ENCODE measurements around the gene D2HGDH.

D2HGDH gene

DNA sequence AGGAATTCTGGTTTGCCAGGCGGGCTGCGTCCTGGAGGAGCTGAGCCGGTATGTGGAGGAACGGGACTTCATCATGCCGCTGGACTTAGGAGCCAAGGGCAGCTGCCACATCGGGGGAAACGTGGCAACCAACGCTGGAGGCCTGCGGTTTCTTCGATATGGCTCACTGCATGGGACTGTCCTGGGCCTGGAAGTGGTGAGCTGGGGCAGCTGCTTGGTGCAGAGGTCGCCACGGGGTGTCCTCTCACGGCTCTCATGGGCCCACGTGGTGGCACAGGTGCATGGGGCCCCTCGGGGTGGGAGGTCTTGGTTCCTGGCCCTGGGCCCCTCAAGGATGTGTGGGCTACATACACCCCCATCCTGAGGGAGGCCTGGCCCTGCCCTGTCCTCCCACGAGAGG, 9.2 kb downstream of the D2HGDH start:
- Histone ChIP-seq H3K27ac (ENCODE audit: low read depth, low read length) (no peak overlapping the region), H3K36me3 (ENCODE audit: control insufficient read depth, insufficient read depth, low read length) (peaks cover 18% of the 10 kb centered on the region), H3K27me3 (ENCODE audit: control insufficient read depth, insufficient read depth, low read length) (no peaks in the 10 kb centered on the region), H3K9ac (ENCODE audit: low read length) (no peak overlapping the region), H3K4me3 (ENCODE audit: low read length) (no peak overlapping the region), H3K4me1 (ENCODE audit: control insufficient read depth, insufficient read depth, low read length) (no peaks in the 10 kb centered on the region)

DNA sequence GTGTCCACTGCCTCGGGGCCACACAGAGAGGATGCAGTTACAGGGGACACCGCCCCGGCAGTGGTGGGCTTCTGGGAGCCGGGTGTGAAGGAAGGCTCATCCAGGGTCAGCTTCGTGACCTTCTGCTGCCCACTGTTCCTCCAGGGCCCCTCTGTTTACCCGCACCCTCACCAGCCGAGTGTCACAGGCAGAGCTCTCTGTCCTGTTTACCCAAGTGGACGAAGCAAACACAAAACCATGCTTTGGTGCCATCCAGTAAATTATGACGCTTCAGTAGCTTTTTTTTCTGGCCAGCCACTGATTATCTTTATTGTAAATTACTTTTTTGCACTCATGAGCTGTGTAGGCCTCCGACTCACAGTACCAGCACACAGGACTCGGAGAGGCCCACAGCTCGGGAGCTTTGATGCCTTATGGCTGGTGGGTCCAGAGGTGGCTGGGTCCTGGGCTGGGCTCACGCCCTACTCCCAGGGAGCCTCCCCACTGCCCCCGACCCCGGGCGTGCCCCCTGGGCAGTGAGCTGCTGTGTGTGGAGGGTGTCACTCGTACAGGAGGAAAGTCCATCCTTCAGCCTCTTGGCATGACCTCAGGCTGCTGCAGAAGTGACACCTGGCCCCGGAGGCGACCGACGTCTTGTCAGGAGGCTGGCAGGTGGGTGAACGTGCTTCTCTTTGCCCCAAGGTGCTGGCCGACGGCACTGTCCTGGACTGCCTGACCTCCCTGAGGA, 9.8 kb downstream of the D2HGDH start:
- H3K27ac ChIP-seq (ENCODE audit: low read depth, low read length), result no peak overlapping the region
- no peak overlapping the region for H3K9ac ChIP-seq (ENCODE audit: low read length)
- no peaks in the 10 kb centered on the region for H3K27me3 ChIP-seq (ENCODE audit: control insufficient read depth, insufficient read depth, low read length)
- no peaks in the 10 kb centered on the region for H3K4me1 ChIP-seq (ENCODE audit: control insufficient read depth, insufficient read depth, low read length)
- peaks cover 19% of the 10 kb centered on the region for H3K36me3 ChIP-seq (ENCODE audit: control insufficient read depth, insufficient read depth, low read length)
- H3K4me3 ChIP-seq (ENCODE audit: low read length), result no peak overlapping the region

DNA sequence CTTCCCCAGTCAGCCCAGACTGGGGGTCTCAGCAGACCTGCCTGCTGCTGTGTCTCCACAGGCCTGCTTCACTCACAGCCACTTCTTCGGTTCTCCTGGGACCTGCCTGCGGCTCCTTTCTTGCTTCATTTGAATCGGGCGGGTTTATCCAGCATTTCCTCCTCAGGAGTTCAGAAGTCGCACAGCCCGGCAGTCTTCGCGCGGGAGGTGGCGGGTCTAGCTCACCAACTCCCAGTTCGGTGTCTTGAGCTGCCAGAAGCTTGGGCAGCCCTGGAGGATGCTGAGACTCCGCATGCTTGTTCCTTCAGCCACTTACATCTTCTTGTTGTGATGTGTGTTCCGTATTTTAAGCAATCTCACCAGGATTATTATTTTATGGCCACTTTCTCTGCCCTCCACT, 10.8 kb downstream of the D2HGDH start:
- Histone ChIP-seq H3K36me3 (ENCODE audit: control insufficient read depth, insufficient read depth, low read length) (peaks cover 25% of the 10 kb centered on the region), H3K27ac (ENCODE audit: low read depth, low read length) (no peak overlapping the region), H3K9ac (ENCODE audit: low read length) (no peak overlapping the region), H3K27me3 (ENCODE audit: control insufficient read depth, insufficient read depth, low read length) (no peaks in the 10 kb centered on the region), H3K4me1 (ENCODE audit: control insufficient read depth, insufficient read depth, low read length) (no peaks in the 10 kb centered on the region), H3K4me3 (ENCODE audit: low read length) (no peak overlapping the region)

DNA sequence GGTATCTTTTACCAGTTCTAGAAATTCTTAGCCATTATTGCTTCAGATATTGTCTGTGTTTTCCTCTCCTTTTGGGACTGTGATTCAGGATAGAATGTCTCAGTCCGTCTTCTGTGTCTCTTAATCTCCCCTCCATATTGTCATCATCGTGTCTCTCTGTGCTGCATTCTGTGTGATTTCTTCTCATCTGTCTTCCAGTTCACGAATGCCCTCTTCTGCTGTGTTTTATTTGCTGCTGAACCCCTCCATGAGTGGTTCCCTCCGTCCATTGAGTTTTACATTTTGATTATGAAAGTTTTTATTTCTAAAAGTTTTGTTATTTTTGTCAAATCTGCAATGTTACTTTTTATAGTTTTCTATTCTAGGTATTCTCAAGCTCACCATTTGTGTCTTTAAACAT, 11.7 kb downstream of the D2HGDH start:
- no peaks in the 10 kb centered on the region for H3K27me3 ChIP-seq (ENCODE audit: control insufficient read depth, insufficient read depth, low read length)

DNA sequence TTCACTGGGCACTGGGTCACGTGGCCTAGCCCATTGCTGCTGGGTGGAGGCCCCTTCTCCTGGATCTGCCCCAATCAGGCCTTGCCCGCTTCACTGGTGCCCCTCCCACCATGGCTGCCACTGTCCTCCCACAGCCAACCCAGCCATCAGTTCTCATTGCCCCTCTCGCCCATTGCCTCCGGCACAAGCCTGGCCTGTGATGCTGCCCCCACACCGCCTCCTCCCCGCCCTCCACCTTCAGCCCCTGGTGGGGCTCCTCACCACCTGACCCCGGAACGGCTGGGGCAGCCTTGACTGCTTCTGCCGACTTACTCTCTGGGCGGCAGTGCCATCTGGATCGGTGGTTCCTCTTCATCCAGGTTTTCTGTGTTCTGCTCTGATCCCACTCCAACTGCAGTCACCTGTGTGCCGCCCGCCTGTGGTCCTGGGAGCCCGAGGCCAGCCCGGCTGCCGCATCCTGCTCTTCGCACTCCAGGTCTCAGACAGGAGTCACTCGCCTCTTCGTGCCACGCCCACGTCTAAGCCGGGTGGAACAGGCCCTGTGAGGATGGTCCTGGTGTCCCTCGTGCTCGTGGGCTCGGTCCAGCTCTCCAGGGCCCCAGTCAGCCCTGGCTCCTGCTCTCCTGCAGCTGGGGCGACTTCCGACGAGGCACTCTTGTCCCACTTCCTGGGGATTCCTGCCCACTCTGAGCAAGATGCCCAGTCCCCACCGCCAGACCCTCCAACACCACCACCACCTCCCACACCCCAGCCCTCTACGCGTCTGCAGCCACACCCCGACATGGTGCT, 14.2 kb downstream of the D2HGDH start:
- Histone ChIP-seq H3K9ac (ENCODE audit: low read length) (no peak overlapping the region), H3K27me3 (ENCODE audit: control insufficient read depth, insufficient read depth, low read length) (no peaks in the 10 kb centered on the region), H3K4me1 (ENCODE audit: control insufficient read depth, insufficient read depth, low read length) (no peaks in the 10 kb centered on the region), H3K36me3 (ENCODE audit: control insufficient read depth, insufficient read depth, low read length) (peaks cover 31% of the 10 kb centered on the region), H3K27ac (ENCODE audit: low read depth, low read length) (no peak overlapping the region), H3K4me3 (ENCODE audit: low read length) (no peak overlapping the region)

More for the DNA sequence above, 11.7 kb downstream of the D2HGDH start:
- Histone ChIP-seq H3K9ac (ENCODE audit: low read length) (no peak overlapping the region), H3K27ac (ENCODE audit: low read depth, low read length) (no peak overlapping the region), H3K36me3 (ENCODE audit: control insufficient read depth, insufficient read depth, low read length) (peaks cover 25% of the 10 kb centered on the region), H3K4me1 (ENCODE audit: control insufficient read depth, insufficient read depth, low read length) (no peaks in the 10 kb centered on the region), H3K4me3 (ENCODE audit: low read length) (no peak overlapping the region)

DNA sequence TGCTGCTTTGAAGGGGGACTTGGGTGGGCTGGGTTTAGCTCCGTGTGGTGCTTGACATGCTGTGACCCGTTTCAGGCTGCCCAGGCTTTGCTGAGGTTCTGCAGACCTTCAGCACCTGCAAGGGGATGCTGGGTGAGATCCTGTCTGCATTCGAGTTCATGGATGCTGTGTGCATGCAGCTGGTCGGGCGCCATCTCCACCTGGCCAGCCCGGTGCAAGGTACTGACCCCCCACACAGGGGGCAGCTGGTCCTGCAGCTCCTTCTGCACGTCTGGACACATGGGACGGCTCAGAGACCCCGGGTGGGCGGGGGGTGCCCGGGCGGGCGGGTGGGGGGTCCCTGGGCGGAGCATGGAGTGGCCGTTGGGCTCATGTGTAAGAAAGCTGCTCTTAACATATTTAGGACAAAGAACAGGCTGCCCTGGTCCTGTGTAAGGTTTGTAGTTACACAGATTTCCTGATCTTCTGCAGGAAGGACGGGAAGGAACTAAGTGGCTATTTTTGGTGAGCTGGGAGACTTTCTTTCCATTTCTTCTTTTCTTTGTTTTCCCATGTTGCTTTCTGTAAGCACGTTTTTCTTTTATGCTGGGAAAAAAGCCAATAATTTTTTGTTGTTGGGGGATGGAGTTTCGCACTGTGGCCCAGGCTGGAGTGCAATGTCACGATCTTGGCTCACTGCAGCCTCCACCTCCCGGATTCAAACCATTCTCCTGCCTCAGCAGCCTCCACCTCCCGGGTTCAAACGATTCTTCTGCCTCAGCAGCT, 15.8 kb downstream of the D2HGDH start:
- no peak overlapping the region for H3K4me3 ChIP-seq (ENCODE audit: low read length)
- H3K4me1 ChIP-seq (ENCODE audit: control insufficient read depth, insufficient read depth, low read length), result no peaks in the 10 kb centered on the region
- no peak overlapping the region for H3K27ac ChIP-seq (ENCODE audit: low read depth, low read length)
- H3K36me3 ChIP-seq (ENCODE audit: control insufficient read depth, insufficient read depth, low read length), result peaks cover 21% of the 10 kb centered on the region
- H3K27me3 ChIP-seq (ENCODE audit: control insufficient read depth, insufficient read depth, low read length), result no peaks in the 10 kb centered on the region
- no peak overlapping the region for H3K9ac ChIP-seq (ENCODE audit: low read length)

DNA sequence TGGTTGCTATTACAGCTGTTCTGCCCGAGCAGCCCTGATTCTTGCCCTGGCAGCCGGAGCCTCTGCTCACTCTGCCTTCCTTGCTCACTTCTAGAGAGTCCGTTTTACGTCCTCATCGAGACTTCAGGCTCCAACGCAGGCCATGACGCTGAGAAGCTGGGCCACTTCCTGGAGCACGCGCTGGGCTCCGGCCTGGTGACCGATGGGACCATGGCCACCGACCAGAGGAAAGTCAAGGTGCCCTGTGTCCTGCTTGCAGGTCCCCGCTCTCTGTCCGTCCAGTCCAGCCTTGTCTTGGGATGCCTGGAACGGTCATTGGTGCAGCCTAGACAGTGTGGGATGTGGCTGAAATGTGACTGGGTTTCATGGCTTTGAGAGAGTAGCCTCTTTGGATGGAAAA, 16.7 kb downstream of the D2HGDH start:
- H3K36me3 ChIP-seq (ENCODE audit: control insufficient read depth, insufficient read depth, low read length), result peaks cover 16% of the 10 kb centered on the region

DNA sequence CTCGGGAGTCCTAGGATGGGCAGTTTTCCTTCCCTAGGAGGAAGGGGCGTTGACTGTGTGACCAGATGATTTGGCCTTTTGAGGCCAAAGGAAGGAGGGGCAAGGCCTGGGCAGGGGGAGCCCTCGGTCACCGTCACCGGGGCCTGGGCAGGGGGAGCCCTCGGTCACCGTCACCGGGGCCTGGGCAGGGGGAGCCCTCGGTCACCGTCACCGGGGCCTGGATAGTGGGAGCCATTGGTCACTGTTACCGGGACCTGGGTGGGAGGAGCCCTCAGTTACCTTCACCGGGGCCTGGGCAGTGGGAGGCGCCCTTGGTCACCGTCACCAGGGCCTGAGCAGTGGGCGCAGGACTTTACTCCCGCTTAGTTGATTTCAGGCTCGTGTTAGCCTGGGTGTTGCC, 17.3 kb downstream of the D2HGDH start:
- H3K9ac ChIP-seq (ENCODE audit: low read length), result no peak overlapping the region
- no peaks in the 10 kb centered on the region for H3K4me1 ChIP-seq (ENCODE audit: control insufficient read depth, insufficient read depth, low read length)
- H3K27me3 ChIP-seq (ENCODE audit: control insufficient read depth, insufficient read depth, low read length), result no peaks in the 10 kb centered on the region
- no peak overlapping the region for H3K4me3 ChIP-seq (ENCODE audit: low read length)
- H3K27ac ChIP-seq (ENCODE audit: low read depth, low read length), result no peak overlapping the region
- H3K36me3 ChIP-seq (ENCODE audit: control insufficient read depth, insufficient read depth, low read length), result peaks cover 17% of the 10 kb centered on the region

More for the DNA sequence above, 16.7 kb downstream of the D2HGDH start:
- Histone ChIP-seq H3K4me3 (ENCODE audit: low read length) (no peak overlapping the region), H3K27ac (ENCODE audit: low read depth, low read length) (no peak overlapping the region), H3K27me3 (ENCODE audit: control insufficient read depth, insufficient read depth, low read length) (no peaks in the 10 kb centered on the region), H3K4me1 (ENCODE audit: control insufficient read depth, insufficient read depth, low read length) (no peaks in the 10 kb centered on the region), H3K9ac (ENCODE audit: low read length) (no peak overlapping the region)

DNA sequence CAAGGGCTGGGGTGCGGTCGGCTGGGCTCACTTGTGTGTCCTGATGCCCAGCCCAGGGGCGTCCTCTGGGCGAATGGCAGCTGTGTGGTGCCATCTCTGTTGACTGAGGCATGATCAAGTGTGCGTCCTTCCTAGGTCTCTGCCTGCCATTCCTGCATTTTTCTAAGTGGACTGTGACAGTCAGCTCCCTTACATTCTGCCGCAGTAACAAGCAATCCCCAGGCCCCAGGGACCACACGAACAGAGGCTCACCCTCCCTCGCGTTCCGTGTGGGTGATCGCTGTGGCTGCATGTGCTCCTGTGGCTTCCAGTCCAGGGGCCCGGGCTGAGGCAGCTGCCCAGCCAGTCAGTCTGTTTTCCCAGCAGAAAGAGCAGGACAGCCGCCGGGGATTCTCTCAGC, 17.8 kb downstream of the D2HGDH start:
- Histone ChIP-seq H3K4me1 (ENCODE audit: control insufficient read depth, insufficient read depth, low read length) (no peaks in the 10 kb centered on the region), H3K36me3 (ENCODE audit: control insufficient read depth, insufficient read depth, low read length) (peaks cover 17% of the 10 kb centered on the region), H3K27ac (ENCODE audit: low read depth, low read length) (no peak overlapping the region), H3K9ac (ENCODE audit: low read length) (no peak overlapping the region), H3K27me3 (ENCODE audit: control insufficient read depth, insufficient read depth, low read length) (no peaks in the 10 kb centered on the region), H3K4me3 (ENCODE audit: low read length) (no peak overlapping the region)

DNA sequence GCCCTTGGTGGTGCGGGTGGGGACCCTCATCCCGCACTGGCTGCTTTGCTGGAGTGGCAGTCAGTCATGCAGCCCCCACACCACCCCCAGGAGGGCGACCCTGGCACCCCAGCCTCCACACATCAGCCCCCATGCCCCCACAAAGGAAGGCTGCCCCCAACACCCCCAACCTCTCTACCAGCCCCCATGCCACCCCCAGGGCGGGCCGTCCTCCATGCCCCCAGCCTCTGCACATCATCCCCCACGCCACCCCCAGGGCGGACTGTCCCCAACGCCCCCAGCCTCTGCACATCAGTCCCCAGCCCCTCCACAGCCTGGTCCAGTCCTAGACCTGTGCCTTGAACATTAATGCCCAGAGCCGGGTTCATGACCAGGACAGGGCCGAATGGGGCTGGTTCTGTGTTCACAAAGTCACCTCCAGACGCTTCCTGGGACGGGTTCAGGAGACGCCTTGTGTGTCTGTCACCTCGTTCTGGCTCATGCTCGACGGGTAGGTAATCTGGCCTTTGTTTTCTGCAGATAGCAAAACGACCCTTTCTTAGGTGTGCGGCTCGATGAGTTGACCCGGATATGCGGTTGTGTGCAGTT, 18.4 kb downstream of the D2HGDH start:
- H3K36me3 ChIP-seq (ENCODE audit: control insufficient read depth, insufficient read depth, low read length), result peaks cover 17% of the 10 kb centered on the region
- no peak overlapping the region for H3K9ac ChIP-seq (ENCODE audit: low read length)
- H3K27ac ChIP-seq (ENCODE audit: low read depth, low read length), result no peak overlapping the region
- no peaks in the 10 kb centered on the region for H3K4me1 ChIP-seq (ENCODE audit: control insufficient read depth, insufficient read depth, low read length)
- no peak overlapping the region for H3K4me3 ChIP-seq (ENCODE audit: low read length)
- H3K27me3 ChIP-seq (ENCODE audit: control insufficient read depth, insufficient read depth, low read length), result no peaks in the 10 kb centered on the region

DNA sequence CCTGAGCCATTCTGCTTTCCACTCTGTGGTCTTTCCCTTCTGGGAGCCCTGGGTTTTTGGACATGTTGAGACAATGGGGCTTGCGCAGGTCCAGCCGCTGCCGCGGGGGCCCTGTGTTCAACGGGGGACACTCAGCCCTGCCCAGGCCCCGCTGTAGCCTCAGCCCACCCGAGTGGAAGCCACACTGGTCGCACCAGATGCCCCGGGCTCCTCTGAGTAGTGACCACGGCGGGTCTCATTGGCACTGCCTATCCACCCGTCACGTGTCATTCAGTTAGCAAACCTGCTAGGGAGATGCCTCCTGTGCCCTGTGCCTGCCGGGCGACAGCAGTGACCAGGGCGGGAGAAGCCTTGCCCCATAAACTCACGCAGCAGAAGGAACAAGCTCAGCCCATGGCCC, 19.1 kb downstream of the D2HGDH start:
- no peak overlapping the region for H3K27ac ChIP-seq (ENCODE audit: low read depth, low read length)
- no peaks in the 10 kb centered on the region for H3K4me1 ChIP-seq (ENCODE audit: control insufficient read depth, insufficient read depth, low read length)
- H3K36me3 ChIP-seq (ENCODE audit: control insufficient read depth, insufficient read depth, low read length), result peaks cover 17% of the 10 kb centered on the region
- H3K9ac ChIP-seq (ENCODE audit: low read length), result no peak overlapping the region
- no peak overlapping the region for H3K4me3 ChIP-seq (ENCODE audit: low read length)
- H3K27me3 ChIP-seq (ENCODE audit: control insufficient read depth, insufficient read depth, low read length), result no peaks in the 10 kb centered on the region

DNA sequence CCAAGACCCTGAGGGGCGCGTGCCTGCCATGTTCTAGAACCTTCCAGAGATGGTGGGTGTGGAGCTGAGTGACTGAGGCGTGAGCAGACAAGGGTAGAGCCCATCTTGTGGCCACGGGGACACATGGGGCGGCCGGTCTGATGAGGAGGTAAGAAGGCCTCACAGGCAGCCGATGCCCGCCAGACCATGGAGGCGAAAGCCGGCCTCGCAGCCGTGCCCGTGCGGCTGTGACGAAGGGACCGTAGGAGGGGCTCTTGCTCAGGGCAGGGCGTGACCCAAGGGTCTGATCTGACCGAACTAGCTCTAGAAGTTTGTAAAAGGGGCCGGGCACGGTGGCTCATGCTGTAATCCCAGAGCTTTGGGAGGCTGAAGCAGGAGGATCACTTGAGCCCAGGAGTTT, 19.6 kb downstream of the D2HGDH start:
- no peak overlapping the region for H3K27ac ChIP-seq (ENCODE audit: low read depth, low read length)
- H3K36me3 ChIP-seq (ENCODE audit: control insufficient read depth, insufficient read depth, low read length), result peaks cover 17% of the 10 kb centered on the region
- no peak overlapping the region for H3K9ac ChIP-seq (ENCODE audit: low read length)

More for the DNA sequence above, 19.6 kb downstream of the D2HGDH start:
- H3K27me3 ChIP-seq (ENCODE audit: control insufficient read depth, insufficient read depth, low read length), result no peaks in the 10 kb centered on the region
- no peak overlapping the region for H3K4me3 ChIP-seq (ENCODE audit: low read length)
- H3K4me1 ChIP-seq (ENCODE audit: control insufficient read depth, insufficient read depth, low read length), result no peaks in the 10 kb centered on the region

All from rectal smooth muscle tissue (tissue), 1 donor.